ENCODE results near the gene ZNF629.

ZNF629 gene

DNA sequence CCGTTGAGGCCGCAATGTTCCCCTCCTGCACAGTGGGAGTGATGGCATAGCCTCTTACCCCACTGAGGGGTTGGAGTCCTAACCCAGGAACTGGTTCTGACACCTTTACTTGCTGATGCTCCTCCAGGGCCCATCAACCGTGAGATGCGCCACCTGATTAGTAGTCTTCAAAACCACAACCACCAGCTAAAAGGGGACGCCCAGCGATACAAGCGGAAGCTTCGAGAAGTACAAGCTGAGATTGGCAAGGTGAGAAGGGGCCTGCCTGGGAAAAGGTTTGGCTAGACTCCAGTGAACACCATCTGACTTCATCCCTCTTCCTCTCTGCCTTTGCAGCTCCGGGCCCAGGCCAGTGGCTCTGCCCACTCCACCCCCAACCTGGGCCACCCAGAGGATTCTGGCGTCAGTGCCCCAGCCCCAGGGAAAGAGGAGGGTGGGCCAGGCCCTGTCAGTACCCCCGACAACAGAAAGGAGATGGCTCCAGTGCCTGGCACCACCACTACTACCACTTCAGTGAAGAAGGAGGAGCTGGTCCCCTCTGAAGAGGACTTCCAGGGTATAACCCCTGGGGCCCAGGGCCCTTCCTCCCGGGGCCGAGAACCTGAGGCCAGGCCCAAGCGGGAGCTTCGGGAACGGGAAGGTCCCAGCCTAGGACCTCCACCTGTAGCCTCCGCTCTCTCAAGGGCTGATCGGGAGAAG lies 19.1 kb downstream of the ZNF629 start:
- DNase-seq (ENCODE audit: low read depth): no peak

DNA sequence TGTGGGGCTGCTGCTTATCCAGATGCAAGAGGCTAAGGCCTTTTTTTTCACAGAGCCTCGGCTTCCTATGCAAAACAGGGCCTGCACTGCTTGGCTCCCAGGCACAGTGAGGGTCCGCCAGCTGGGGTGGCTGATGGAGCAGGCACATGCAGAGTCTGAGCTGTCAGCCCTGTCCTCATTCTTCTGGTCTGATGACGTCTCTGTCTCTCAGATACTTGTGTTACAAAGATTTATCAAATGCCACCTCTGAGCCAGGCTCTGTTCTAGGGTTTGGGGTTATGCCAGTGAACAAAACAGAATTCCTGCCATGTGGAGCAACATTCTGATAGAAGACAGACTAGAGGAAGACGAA lies 20.1 kb downstream of the ZNF629 start:
- no peak for DNase-seq (ENCODE audit: low read depth)

DNA sequence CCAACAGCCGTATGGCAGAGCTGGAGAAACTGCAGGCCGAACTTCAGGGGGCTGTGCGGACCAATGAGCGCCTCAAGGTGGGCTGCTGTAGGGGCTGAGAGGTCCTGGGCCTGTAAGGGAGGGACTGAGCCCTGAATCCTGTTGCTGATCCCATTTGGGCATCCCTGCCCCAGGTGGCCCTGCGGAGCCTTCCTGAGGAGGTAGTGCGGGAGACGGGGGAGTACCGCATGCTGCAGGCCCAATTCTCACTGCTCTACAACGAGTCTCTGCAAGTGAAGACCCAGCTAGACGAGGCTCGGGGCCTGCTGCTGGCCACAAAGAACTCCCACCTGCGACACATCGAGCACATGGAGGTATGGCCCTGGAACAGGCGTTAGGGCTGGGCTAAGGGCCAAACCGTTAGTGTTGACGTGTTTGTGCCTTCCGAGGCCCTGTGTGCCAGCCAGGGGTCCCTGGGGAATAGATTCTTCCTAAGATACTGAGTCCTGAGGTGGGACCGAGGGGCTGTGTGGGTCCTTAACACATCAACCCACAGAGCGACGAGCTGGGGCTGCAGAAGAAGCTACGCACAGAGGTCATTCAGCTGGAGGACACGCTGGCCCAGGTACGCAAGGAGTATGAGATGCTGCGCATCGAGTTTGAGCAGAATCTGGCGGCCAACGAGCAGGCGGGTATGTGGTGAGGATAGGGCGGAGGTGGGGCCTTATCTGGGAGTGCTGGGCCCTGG lies 20.6 kb downstream of the ZNF629 start:
- DNase-seq (ENCODE audit: low read depth): no peak

DNA sequence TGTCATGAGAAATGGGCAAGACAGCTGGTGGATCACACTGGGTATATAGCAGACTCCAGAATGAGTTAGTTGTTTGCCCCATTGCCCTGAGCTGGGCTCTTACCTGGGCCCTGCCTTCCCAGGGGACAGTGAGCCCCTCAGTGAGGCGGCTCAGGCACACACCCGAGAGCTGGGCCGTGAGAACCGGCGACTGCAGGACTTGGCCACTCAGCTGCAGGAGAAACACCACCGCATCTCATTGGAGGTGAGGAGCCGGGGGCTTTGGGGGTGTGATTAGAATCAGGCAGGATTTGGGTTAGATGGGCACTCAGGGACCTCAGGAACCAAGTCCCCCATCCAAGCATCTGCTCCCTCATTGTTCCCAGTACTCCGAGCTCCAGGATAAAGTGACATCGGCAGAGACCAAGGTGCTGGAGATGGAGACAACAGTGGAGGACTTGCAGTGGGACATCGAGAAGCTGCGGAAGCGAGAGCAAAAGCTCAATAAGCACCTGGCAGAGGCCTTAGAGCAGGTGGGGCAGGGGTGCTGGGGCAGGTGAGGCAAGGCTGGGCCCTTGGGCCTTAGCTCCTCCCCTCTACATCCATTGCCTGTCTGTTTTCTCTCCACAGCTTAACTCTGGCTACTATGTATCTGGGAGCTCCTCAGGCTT lies 22.1 kb downstream of the ZNF629 start:
- DNase-seq (ENCODE audit: low read depth): no peak

DNA sequence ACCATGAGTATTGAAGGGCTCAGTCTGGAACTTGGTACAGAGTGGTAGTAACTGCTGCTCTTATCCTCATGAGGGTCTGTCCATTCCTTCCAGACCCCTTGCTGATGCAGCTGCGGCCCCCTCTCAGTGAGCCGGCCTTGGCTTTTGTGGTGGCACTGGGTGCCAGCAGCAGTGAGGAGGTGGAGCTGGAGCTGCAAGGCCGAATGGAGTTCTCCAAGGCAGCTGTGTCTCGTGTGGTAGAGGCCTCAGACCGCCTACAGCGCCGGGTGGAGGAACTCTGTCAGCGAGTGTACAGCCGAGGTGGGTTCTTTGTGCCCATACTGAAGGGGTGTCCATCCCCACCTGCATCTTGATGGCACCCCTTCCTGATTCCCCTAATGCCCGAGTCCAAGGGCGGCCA lies 22.9 kb downstream of the ZNF629 start:
- no peak for DNase-seq (ENCODE audit: low read depth)

DNA sequence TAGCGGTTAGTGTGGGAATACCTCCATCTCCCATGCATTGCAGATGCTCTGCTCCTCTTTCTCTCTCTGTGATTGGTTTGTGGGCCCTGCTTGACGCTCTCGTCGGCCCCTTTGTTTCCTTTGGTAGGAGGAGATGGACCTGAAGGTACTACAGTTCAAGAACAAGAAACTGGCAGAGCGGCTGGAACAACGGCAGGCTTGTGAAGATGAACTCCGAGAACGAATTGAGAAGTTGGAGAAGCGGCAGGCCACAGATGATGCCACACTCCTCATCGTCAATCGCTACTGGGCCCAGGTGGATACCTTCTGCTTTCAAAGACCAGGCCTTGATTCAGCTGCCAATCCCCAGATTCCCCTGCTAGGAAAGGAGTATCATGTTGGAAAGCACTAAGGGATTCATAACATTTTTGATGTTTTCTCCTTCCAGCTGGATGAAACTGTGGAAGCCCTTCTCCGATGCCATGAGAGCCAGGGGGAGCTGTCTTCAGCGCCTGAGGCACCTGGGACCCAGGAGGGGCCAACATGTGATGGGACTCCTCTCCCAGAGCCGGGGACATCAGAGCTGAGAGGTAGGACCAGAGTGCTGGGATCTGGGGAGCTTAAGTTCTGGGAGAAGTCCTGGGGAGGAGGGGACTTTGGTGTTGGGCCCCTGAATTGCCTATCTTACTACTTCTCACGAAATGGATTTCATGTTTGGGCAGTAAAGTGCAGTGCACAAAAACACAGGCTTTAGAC lies 23.8 kb downstream of the ZNF629 start:
- DNase-seq (ENCODE audit: low read depth): no peak

DNA sequence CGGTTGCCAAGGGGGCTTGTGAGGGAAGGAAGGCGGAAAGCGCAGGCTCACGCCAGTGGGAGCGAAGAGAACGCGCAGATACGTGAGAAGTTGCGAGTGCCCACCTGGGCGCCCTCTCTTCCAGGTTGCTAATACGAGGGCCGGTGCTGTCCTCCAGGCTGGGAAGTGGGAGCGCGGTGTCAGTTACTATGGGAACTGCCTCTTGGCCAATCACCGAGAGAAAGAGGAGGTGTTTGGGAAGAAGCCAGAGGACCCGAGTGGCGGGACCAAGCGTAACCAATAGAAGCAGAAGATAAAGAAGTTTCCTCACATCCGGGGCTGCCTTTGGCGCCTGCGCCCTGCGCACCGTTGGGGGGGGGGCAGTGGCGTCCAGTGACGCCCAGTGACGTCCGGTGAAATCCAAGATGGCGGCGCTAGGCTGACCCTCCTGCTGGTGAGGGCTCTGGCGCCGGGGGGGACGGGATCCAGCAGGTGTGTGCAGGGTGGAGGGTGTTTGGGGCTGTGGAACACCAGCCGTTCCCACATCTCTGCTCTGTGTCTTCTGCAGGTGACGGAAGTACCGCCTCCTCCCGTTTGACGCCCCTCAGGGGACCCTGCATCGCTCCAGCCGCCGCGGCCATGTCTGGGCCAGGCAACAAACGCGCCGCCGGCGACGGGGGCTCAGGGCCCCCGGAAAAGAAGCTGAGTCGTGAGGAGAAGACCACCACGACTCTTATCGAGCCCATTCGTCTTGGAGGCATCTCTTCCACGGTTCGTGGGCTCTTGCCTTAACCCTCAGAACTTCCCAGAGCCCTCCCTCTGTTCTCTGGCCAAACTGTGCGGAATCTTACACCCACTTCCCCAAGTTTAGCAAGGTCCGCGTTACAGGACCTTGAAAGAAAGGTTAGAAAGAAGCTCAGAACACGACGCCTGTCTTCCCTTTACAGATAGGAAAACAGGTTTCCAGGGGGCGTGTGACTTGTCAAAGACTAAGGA lies 24.8 kb downstream of the ZNF629 start, which contains the start of the genes CFAP119 and RNF40:
Gene CFAP119, minus strand, starts transcription at position 135 of the 975 bp plus-strand sequence. CDS start 314 bp downstream, outside the sequence.
Gene RNF40, plus strand, starts transcription at position 395 of the 975 bp plus-strand sequence. Its CDS starts 224 bp downstream, at position 619.
- DNase-seq (ENCODE audit: low read depth): peak; percentile 96

DNA sequence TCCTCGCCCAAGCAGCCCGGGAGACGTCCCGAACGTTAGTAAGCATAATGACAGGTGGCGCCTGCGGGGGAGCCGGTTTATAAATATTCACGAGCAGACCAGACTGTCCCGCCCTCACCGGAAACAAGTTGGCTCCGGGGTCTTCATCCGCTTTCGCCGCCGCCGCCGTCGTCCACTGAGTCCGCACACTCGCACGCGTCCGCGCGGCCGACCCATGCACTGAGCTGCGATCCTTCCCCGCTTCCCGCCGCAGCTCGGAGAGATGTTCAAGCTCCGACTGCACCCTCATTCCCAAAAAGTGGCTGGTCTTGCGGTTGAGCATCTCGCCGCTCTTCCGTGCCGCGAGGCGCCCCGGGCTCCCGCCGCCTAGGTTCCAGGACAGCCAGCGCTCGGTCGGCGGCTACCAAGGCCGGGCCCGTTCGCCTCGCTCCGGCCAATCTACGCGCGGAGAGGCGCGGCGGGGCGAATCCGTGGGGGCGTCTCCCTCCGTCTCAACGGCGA lies 25.5 kb downstream of the ZNF629 start:
- no peak for DNase-seq (ENCODE audit: low read depth)

DNA sequence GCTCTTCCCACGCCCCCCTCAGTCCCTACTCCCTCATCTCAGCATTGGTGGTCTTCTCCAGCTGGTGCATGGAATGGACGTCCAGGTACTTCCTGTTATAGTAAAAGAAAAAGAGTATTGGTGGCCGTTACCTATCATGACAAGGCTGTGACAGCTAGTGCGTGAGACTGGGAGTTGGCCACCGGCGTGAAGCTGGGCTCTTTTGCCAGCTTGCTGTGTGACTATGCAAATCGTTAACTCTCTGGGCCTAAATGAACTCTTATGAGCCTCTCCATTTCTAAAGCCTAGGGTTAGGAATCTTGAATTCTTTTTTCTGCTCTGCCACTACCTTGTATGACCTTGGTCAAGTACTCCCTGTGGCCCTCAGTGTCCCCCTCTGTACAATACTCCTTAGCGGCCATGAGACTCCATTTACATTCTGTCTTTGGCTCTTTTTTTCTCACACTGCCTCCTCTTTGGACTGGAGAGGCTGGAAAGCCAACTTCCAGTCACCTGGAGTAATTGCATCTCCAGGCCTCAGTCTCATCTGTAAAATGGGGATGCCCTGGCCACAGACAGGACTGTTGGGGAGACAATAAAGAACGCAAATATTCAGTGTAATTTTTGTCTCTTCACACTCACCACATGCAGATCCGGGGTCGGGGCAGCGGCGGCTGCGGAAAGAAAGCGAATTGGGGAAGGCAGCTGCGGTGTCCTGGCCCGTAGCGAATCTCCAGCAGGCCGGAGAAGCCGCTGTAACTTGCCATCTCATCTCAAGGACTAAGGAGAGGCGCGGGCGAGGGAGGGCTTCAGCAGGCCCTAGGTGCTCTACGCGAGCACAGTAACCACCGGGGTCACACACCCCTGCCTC lies 26.2 kb downstream of the ZNF629 start:
- no peak for DNase-seq (ENCODE audit: low read depth)

DNA sequence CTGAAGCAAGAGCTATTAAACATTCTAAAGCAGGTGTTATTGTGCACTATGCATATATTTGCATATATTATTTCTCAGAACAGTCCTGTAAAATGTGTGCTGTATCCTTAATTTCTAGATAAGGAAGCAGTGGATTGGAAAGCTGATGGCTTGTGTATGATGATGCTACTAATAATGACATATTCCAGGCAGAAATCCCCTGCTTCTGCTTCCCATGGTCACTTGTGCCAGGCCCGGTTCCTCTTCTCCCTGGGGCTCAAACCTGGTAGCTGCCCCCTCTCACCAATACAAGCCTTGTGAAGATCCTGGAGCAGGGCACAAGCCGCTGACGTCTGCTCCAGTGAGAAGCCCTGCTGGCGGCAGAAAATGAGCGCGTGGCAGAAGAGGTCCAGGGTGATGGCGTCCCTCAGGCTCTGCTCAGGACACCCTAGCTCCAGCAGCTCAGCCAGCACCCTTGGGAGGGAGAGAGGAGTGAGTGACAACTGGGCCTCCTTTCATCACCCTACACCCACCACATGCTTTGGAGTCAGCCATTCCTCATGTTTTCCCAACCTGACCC lies 26.9 kb downstream of the ZNF629 start:
- no peak for DNase-seq (ENCODE audit: low read depth)

DNA sequence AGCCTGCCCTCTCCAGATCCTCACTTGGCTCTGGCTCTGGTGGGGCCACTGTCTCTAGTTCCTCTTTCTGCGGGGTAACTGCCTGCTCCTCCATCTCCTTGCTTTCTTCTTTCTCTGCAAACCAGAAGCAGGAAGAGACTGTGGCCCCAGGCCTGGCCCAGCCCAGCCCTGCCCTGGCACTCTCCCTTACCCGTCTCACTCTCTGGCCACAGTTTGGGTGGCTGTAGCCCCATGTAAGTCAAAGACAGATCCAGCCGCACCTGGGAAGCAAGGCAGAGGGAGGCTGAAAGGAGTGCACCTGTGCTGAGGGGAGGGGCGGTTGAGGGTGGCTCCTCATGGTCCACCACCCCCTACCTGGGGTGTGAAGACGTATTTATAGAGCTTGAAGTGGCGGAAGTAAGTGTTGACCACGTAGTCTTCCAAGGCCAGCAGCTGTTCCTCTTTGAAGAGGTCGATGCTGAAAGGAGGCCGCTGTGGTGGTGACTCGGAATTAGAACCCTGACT lies 28.0 kb downstream of the ZNF629 start:
- DNase-seq (ENCODE audit: low read depth): no peak

DNA sequence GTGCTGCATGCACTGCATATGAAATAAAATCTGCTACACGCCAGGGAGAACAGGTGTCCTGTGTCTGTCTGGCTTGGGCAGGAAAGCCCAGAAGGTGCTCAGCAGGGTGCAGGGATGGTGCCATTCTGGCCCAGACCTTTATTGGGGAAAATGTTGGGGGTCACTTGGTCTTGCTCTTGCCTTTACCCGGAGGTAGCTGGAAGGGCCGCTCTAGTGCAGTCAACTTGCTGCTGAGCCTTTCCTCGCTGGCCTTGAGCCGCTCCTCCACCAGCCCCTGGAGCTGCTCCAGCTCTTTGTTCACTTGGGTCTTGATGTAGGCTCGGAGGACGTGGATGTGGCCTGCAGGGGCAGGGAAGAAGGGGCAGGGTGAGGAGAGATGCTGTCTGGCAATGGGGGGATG lies 29.7 kb downstream of the ZNF629 start:
- DNase-seq (ENCODE audit: low read depth): no peak

DNA sequence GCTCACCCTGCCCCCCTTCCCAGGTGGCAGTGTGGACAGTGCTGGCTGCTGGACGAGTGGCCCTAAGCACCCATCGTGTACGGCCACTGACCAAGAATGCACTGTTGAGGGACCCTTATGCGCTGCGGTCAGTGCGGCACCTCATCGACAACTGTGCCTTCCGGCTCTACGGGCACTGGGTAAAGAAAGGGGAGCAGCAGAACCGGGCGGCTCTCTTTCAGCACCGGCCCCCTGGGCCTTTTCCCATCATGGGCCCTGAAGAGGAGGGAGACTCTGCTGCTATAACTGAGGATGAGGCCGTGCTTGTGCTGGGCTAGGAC lies 30.3 kb downstream of the ZNF629 start:
- DNase-seq (ENCODE audit: low read depth): no peak

DNA sequence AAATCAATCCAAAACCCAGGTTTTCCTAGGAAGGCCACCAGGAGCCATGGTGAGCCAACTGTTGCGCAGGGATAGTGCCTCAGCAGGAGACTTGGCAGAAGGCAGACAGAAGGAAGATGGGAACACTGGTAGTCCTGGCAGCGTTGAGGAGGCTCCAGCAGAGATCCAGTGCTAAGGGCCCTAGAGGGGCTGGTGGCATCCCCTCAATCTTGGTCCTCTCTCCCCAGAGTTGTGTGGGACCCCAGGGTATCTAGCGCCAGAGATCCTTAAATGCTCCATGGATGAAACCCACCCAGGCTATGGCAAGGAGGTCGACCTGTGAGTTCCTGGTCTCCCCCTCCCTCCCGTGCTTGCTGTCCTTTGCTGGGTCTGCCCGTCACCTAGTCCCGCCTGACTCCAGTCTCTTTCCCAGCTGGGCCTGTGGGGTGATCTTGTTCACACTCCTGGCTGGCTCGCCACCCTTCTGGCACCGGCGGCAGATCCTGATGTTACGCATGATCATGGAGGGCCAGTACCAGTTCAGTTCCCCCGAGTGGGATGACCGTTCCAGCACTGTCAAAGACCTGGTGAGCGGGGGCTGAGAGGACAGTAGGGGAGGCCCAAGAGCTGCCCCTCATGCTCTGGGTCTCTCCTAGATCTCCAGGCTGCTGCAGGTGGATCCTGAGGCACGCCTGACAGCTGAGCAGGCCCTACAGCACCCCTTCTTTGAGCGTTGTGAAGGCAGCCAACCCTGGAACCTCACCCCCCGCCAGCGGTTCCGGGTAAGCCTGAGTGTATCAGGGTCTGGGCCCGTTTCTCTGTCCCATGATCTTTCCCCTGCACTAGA lies 30.8 kb downstream of the ZNF629 start:
- DNase-seq (ENCODE audit: low read depth): no peak

DNA sequence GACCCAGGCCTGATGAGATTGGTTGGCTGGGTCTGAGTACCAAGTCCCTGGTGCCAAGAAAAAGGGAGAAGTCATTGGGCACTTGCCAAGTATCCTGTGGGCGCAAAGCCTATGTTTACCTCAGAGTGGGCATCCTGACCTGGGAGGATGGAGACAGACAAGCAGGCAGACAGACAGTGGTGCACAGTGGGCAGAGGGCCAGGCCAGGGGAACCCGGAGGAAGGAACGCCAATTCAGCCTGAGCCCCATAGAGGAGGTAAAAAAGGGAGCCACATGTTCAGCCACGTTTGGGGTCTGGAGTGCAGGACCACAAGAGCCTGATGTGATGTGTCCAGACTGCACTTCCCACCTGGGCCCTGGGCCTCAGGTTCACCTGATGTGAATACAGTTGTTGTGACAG lies 33.4 kb downstream of the ZNF629 start:
- DNase-seq (ENCODE audit: low read depth): no peak

DNA sequence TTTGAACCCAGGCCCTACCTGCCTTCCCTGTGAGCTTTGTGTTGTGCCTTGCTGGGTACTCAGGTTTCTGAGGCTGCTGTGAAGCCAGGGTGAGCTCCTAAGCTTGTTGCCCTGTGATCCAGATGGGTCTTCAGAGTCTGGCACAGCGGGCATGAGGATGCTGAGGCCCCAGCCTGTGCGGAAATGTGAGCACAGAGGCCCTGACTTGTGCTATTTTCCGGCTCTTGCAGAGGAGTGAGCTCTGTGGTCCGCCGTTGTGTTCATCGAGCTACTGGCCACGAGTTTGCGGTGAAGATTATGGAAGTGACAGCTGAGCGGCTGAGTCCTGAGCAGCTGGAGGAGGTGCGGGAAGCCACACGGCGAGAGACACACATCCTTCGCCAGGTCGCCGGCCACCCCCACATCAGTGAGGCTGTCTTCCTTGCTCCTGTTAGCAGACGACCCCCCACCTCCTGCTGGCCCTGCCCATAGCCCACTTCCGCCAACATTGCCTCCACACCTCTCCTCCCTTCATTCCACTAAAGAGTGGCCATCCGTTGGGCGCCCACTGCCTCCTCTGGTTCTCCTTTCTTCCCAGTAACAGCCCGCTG lies 36.0 kb downstream of the ZNF629 start:
- DNase-seq (ENCODE audit: low read depth): no peak

DNA sequence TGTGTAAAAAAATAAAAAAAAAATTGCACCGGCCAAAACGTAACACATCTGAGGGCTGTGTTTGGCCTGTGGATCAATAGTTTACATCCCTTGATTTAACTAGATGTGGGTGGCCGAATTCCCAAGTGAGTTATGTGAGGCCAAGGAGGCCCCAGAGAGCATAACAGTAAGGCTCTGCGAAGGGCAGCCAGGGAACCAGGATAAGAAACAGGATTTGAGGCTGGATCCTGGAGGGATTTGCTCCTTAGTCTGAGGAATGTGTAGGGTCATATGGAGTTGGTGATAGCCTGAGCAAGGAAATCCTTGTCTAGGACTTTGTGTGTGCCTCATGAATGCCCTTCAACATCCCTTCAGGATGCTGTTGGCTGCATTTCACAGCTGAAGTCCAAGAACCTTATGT lies 36.8 kb downstream of the ZNF629 start:
- no peak for DNase-seq (ENCODE audit: low read depth)

Measured in fibroblast of gingiva (primary cell).